ENCODE results near the gene SFN. TPM values are rescaled to one million over a fixed set of nuclear protein-coding genes. Genes with fewer than 3 reads are reported as not detected.

Gene SFN
- total and polyA plus RNA-seq, 3 experiments from 2014 or later: 0.37 TPM; not detected in 2

DNA sequence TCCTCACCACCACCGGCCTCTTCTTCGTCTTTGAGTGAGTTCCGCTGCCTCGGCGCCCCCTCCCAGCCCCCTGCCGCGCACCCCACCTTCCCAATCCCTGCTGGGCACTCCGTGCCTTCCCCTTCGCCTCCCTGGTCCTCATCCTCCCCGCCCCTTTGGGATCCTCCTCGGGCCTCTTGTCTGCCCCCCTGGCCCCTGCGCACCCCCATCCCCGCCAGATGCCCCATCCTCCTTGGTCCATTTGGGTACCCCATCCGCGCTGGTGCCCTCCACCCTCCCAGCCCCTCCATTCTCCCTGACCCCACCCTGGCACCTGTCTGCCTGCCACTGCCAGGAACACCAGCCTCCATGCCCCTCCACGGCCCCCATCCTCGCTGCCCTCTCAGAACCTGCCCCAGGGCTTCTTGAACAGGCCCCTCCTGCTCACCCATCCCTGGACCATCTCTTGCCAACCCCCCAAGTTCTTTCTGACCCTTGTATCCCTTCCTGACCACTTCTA lies 35.8 kb upstream of the SFN start:
- H3K4me3 ChIP-seq (ENCODE audit: low read length): peak overlapping the region; percentile 74
- no peaks in the 10 kb centered on the region for H3K27me3 ChIP-seq (ENCODE audit: insufficient read depth, low read length, poor library complexity, severe bottlenecking)
- DNase-seq: no peak
- H3K9me3 ChIP-seq (ENCODE audit: low read length): no peaks in the 10 kb centered on the region
- Mint-ChIP-seq H3K9me3 (no peaks in the 10 kb centered on the region), H3K4me1 (peaks cover 55 to 76% (median 69%) of the 10 kb centered on the region in 3 donors), H3K4me3 (peak overlapping the region; percentile 90 to 97 (median 92)), H3K27ac (peak overlapping the region; percentile 93 to 100 (median 100)), H3K36me3 (peaks cover 0 to 38% (median 3%) of the 10 kb centered on the region in 3 donors), H3K27me3 (no peaks in the 10 kb centered on the region)
- ChIA-PET CTCF (no interaction called here), POLR2A (no interaction called here)
- H3K27ac ChIP-seq (ENCODE audit: low read depth, low read length): peak overlapping the region; percentile 64
- peaks cover 54% of the 10 kb centered on the region for H3K4me1 ChIP-seq (ENCODE audit: insufficient read depth, low read length)
- H3K36me3 ChIP-seq (ENCODE audit: insufficient read depth, low read length): no peaks in the 10 kb centered on the region

- Mint-ChIP-seq H3K27ac (peak overlapping the region; percentile 93 to 100 (median 100)), H3K27me3 (no peaks in the 10 kb centered on the region), H3K4me1 (peaks cover 60 to 79% (median 73%) of the 10 kb centered on the region in 3 donors), H3K4me3 (peak overlapping the region; percentile 90 to 97 (median 92)), H3K36me3 (peaks cover 0 to 43% (median 5%) of the 10 kb centered on the region in 3 donors), H3K9me3 (no peaks in the 10 kb centered on the region)
- POLR2A ChIA-PET: no interaction called here
- Histone ChIP-seq H3K27ac (ENCODE audit: low read depth, low read length) (peak overlapping the region; percentile 64), H3K9me3 (ENCODE audit: low read length) (no peaks in the 10 kb centered on the region), H3K36me3 (ENCODE audit: insufficient read depth, low read length) (no peaks in the 10 kb centered on the region), H3K4me1 (ENCODE audit: insufficient read depth, low read length) (peaks cover 59% of the 10 kb centered on the region), H3K4me3 (ENCODE audit: low read length) (peak overlapping the region; percentile 74), H3K27me3 (ENCODE audit: insufficient read depth, low read length, poor library complexity, severe bottlenecking) (no peaks in the 10 kb centered on the region)
- CTCF ChIA-PET: interaction anchor here (1.8 kb wide), 1 partner anchor 18 kb away, joined by 7 read pairs; no protein-coding TSS in a partner anchor
- DNase-seq: no peak
Observed at GRCh38 chr1:26827663-26828062, 35.3 kb upstream of the SFN start.

DNA sequence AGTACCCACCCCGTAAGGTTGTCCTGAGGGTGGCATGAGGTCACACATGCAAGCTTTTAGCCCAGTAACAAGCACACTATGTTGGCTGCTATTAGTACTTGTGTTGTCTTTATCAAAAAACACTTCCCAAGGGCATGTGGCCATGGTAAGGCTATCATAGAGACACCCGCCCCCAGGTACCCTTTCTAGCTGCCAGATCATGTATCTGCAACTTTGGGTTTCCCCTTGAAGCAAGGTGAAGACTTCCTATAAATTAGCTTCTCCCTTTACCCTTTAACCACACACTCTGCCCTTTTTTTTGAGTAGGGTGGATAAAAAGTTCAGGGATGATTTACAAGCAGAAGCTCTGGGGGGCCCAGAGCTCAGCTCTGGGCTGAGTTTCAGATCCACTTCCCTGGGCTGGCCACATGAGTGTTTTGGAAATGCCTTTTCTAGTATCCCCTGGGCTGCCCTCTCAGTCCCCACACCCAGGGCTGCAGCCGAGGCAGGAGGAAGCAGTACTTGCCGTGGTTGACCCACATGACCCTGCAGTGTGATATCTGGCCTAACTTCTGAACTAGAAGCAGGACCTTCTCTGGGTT lies 34.4 kb upstream of the SFN start:
- H3K4me3 ChIP-seq (ENCODE audit: low read length): peak overlapping the region; percentile 39
- DNase-seq: peak in 2 of 5 donors; percentile 18 to 21
- no peaks in the 10 kb centered on the region for H3K36me3 ChIP-seq (ENCODE audit: insufficient read depth, low read length)

DNA sequence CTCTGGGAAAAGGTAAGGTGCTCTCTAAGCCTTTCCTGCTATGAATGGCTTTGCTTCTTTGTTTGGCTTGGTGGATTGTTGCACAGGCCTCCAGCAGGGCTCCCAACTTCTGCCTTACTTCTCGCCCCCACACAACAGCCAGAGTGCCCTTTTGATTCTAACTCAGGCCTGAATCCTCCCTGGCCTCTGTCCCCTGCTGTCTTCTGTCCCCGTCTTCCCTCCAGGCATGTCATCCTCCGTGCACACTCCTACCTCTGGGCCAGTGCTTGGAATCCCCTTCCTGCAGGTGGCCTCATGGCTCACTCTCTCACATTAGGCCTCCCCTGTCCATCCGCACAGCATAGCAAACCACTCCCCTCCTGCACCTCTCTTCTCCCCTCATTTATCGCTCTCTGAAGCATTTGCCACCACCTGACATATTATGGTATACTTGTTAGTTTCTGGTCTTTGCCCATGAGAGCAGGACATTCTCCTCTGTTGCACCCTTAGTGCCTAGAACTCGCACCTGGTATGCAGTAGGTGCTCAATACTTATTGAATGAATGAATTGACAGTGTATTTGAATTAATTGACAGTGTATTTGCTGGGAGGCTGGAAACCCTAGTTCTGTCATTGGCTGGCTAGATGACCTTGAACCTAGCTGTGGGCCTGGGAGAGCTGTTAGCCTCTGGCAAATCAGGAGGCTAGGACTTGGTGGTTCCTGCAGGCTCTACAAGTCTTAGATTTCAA lies 33.6 kb upstream of the SFN start:
- no peak for DNase-seq
- H3K4me1 Mint-ChIP-seq: peaks cover 77 to 90% (median 85%) of the 10 kb centered on the region in 3 donors
- H3K4me3 Mint-ChIP-seq: peak overlapping the region; percentile 90 to 97 (median 92)
- H3K36me3 ChIP-seq (ENCODE audit: insufficient read depth, low read length): no peaks in the 10 kb centered on the region
- peaks cover 0 to 59% (median 5%) of the 10 kb centered on the region in 3 donors for H3K36me3 Mint-ChIP-seq
- peak overlapping the region; percentile 49 for H3K27ac ChIP-seq (ENCODE audit: low read depth, low read length)
- peaks cover 0 to 2% of the 10 kb centered on the region in 2 donors for H3K27me3 Mint-ChIP-seq
- H3K27me3 ChIP-seq (ENCODE audit: insufficient read depth, low read length, poor library complexity, severe bottlenecking): no peaks in the 10 kb centered on the region
- peak overlapping the region; percentile 64 to 100 (median 100) for H3K27ac Mint-ChIP-seq
- ChIA-PET CTCF (interaction anchor here (0.6 to 6.5 kb wide), 6 partner anchors 8 to 101 kb away, joined by 3 to 79 read pairs (median 5); no protein-coding TSS in a partner anchor), POLR2A (interaction anchor here (0.5 kb wide), 1 partner anchor 14 kb away, joined by 3 read pairs; no protein-coding TSS in a partner anchor)
- no peaks in the 10 kb centered on the region for H3K9me3 ChIP-seq (ENCODE audit: low read length)
- H3K9me3 Mint-ChIP-seq: no peaks in the 10 kb centered on the region
- peaks cover 74% of the 10 kb centered on the region for H3K4me1 ChIP-seq (ENCODE audit: insufficient read depth, low read length)
- H3K4me3 ChIP-seq (ENCODE audit: low read length): no peak overlapping the region

More for the DNA sequence above, 34.4 kb upstream of the SFN start:
- H3K4me1 ChIP-seq (ENCODE audit: insufficient read depth, low read length): peaks cover 67% of the 10 kb centered on the region
- H3K27ac ChIP-seq (ENCODE audit: low read depth, low read length): peak overlapping the region; percentile 49
- H3K36me3 Mint-ChIP-seq: peaks cover 0 to 52% (median 5%) of the 10 kb centered on the region in 3 donors
- H3K9me3 ChIP-seq (ENCODE audit: low read length): no peaks in the 10 kb centered on the region
- peaks cover 0 to under 1% of the 10 kb centered on the region in 2 donors for H3K27me3 Mint-ChIP-seq
- H3K27ac Mint-ChIP-seq: peak overlapping the region; percentile 93 to 100 (median 100)
- POLR2A ChIA-PET: interaction anchor here (0.6 kb wide), 2 partner anchors 26 to 81 kb away, joined by 3 to 8 read pairs; no protein-coding TSS in a partner anchor
- H3K9me3 Mint-ChIP-seq: no peaks in the 10 kb centered on the region
- H3K4me1 Mint-ChIP-seq: peaks cover 68 to 81% (median 76%) of the 10 kb centered on the region in 3 donors
- no peaks in the 10 kb centered on the region for H3K27me3 ChIP-seq (ENCODE audit: insufficient read depth, low read length, poor library complexity, severe bottlenecking)
- CTCF ChIA-PET: interaction anchor here (1.0 to 6.5 kb wide), 4 partner anchors 7 to 100 kb away, joined by 3 to 79 read pairs (median 5); no protein-coding TSS in a partner anchor
- peak overlapping the region; percentile 90 to 97 (median 92) for H3K4me3 Mint-ChIP-seq

DNA sequence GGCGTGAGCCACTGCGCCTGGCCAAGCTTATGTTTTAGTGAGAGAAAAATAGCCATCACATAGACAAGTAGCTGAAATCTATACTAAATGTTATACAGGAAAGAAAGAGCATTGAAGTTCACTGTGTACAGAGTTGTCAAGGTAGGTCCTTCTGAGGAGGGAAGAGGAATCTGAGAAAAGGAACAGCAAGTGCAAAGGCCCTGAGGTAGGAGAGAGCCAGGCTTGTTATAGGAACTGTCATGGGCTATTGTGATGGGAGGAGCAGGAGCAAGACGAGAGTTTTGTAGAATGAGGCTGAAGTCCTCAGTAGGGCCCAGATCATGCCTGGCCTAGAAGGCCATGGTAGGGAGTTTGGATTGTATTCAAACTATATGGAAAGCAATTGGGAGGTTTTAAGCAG lies 31.9 kb upstream of the SFN start:
- H3K27ac Mint-ChIP-seq: peak overlapping the region; percentile 98 to 100 (median 100)
- peaks cover 0 to 2% of the 10 kb centered on the region in 2 donors for H3K27me3 Mint-ChIP-seq
- CTCF ChIA-PET: interaction anchor here (0.7 to 6.5 kb wide), 6 partner anchors 10 to 70 kb away, joined by 3 to 79 read pairs (median 5); partner anchors contain the start of gene GPATCH3
- H3K4me1 ChIP-seq (ENCODE audit: insufficient read depth, low read length): peaks cover 68% of the 10 kb centered on the region
- H3K9me3 Mint-ChIP-seq: no peaks in the 10 kb centered on the region
- H3K27me3 ChIP-seq (ENCODE audit: insufficient read depth, low read length, poor library complexity, severe bottlenecking): no peaks in the 10 kb centered on the region
- H3K9me3 ChIP-seq (ENCODE audit: low read length): no peaks in the 10 kb centered on the region
- H3K4me3 Mint-ChIP-seq: peak overlapping the region in 3 of 7 donors; percentile 3 to 62 (median 24)
- DNase-seq: no peak
- no peak overlapping the region for H3K4me3 ChIP-seq (ENCODE audit: low read length)
- peaks cover 79 to 82% (median 81%) of the 10 kb centered on the region in 3 donors for H3K4me1 Mint-ChIP-seq
- POLR2A ChIA-PET: no interaction called here
- H3K36me3 Mint-ChIP-seq: peaks cover 0 to 74% (median 6%) of the 10 kb centered on the region in 3 donors
- no peak overlapping the region for H3K27ac ChIP-seq (ENCODE audit: low read depth, low read length)
- H3K36me3 ChIP-seq (ENCODE audit: insufficient read depth, low read length): peaks cover 6% of the 10 kb centered on the region

DNA sequence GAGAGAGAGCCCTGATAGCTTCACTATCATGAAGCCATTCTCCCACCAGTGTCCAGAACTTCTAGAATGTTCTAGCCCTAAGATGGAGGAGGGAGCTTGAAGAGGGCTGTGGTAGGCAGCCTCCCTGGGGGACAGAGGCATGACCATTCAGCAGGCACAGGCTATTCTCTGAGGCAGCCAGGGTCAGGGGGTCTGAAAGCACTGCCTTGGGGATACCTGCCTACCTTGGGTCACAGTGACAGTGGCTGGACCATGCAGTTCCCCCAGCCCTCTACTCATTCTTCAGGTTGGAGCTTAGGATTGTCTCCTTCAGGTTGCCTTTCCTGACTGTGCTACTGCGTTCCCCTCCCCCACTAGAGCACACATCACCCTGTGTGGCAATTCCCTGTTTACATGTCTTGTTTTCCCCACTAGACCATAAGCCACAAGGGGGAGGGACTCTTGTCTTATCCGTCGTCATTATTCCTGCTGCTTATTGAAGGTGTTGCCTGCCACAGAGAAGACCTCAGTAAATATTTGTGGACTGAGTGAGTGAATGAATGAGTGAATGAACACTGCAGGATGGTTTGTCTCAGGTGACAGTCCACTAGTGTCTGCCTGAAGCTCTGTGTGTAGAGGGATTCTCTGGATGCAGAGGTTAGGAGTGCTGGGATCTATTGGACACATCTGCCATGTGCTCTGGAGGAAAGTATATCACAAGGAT lies 31.3 kb upstream of the SFN start:
- CTCF ChIA-PET: interaction anchor here (2.2 to 6.5 kb wide), 4 partner anchors 10 to 42 kb away, joined by 7 to 79 read pairs (median 45); no protein-coding TSS in a partner anchor
- Mint-ChIP-seq H3K27me3 (peaks cover 0 to 2% of the 10 kb centered on the region in 2 donors), H3K9me3 (no peaks in the 10 kb centered on the region), H3K27ac (peak overlapping the region; percentile 98 to 100 (median 100)), H3K4me1 (peaks cover 77 to 82% (median 80%) of the 10 kb centered on the region in 3 donors), H3K4me3 (peak overlapping the region in 4 of 7 donors; percentile 10 to 62 (median 40)), H3K36me3 (peaks cover 0 to 75% (median 9%) of the 10 kb centered on the region in 3 donors)
- Histone ChIP-seq H3K27me3 (ENCODE audit: insufficient read depth, low read length, poor library complexity, severe bottlenecking) (no peaks in the 10 kb centered on the region), H3K27ac (ENCODE audit: low read depth, low read length) (no peak overlapping the region), H3K4me3 (ENCODE audit: low read length) (no peak overlapping the region), H3K36me3 (ENCODE audit: insufficient read depth, low read length) (peaks cover 9% of the 10 kb centered on the region), H3K4me1 (ENCODE audit: insufficient read depth, low read length) (peaks cover 66% of the 10 kb centered on the region), H3K9me3 (ENCODE audit: low read length) (no peaks in the 10 kb centered on the region)
- no peak for DNase-seq
- POLR2A ChIA-PET: interaction anchor here (2.3 kb wide), 1 partner anchor 21 kb away, joined by 12 read pairs; no protein-coding TSS in a partner anchor

DNA sequence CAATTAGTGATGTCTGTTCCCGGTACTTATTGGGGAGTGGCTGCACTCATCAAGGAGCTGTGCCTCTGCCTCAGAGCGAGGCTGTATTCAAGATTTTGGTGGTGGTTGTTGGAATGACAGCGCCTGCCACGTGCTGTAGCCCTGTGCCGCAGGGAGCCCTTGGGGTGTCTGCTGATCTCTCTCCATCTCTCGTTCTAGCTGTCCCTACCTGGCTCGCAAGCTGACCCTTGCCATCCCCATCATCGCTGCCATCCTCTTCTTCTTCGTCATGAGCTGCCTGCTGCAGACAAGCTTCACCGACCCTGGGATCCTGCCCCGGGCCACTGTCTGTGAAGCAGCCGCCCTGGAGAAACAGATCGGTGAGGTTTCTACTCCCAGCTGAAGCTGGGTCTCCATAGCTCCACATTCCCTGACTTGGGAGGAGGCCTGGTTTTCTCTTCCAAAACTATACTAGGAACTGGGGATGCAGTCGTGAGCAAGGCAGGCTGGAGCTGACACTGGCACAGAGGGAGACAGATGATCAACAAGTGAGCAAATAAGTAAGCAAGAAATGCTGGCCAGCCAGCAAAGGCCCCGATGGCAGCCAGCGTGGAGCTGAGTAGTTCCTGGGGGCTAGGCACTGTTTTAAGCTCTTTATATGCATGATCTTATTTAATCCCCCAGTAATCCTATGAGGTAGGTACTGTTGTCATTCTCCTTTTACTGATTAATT lies 30.5 kb upstream of the SFN start:
- peak overlapping the region in 6 of 7 donors; percentile 54 to 84 (median 70) for H3K4me3 Mint-ChIP-seq
- POLR2A ChIA-PET: interaction anchor here (0.6 to 2.3 kb wide), 5 partner anchors 11 to 230 kb away, joined by 3 to 12 read pairs (median 6); partner anchors contain the start of gene NUDC
- H3K36me3 Mint-ChIP-seq: peaks cover 0 to 73% (median 9%) of the 10 kb centered on the region in 3 donors
- H3K9me3 Mint-ChIP-seq: no peaks in the 10 kb centered on the region
- H3K27ac ChIP-seq (ENCODE audit: low read depth, low read length): peak overlapping the region; percentile 85
- peak overlapping the region; percentile 98 to 100 (median 100) for H3K27ac Mint-ChIP-seq
- H3K4me3 ChIP-seq (ENCODE audit: low read length): no peak overlapping the region
- no peak for DNase-seq
- H3K9me3 ChIP-seq (ENCODE audit: low read length): no peaks in the 10 kb centered on the region
- no peaks in the 10 kb centered on the region for H3K27me3 ChIP-seq (ENCODE audit: insufficient read depth, low read length, poor library complexity, severe bottlenecking)
- H3K4me1 ChIP-seq (ENCODE audit: insufficient read depth, low read length): peaks cover 64% of the 10 kb centered on the region
- H3K36me3 ChIP-seq (ENCODE audit: insufficient read depth, low read length): peaks cover 9% of the 10 kb centered on the region
- CTCF ChIA-PET: interaction anchor here (1.3 to 6.5 kb wide), 12 partner anchors 10 to 230 kb away, joined by 4 to 79 read pairs (median 10); no protein-coding TSS in a partner anchor
- H3K27me3 Mint-ChIP-seq: peaks cover 0 to 2% of the 10 kb centered on the region in 2 donors
- peaks cover 75 to 80% (median 78%) of the 10 kb centered on the region in 3 donors for H3K4me1 Mint-ChIP-seq
